ENCODE data around the gene TRAF1. TPM values are rescaled to one million over a fixed set of nuclear protein-coding genes. Genes with fewer than 3 reads are reported as not detected.

The TRAF1 gene
- total RNA-seq, 4 donors from 2014 or later = 1.2 to 14.3 (median 7.1) TPM

- Histone ChIP-seq H3K4me3 (no peak overlapping the region), H3K4me1 (peaks cover 8 to 64% (median 25%) of the 10 kb centered on the region in 3 donors), H3K36me3 (peaks cover 0 to 28% of the 10 kb centered on the region in 2 donors), H3K27me3 (no peaks in the 10 kb centered on the region), H3K27ac (peak overlapping the region in 2 of 4 donors; percentile 66 to 70), H3K9me3 (no peaks in the 10 kb centered on the region)
- TF ChIP-seq POLR2A (IDR thresholded peaks at IDR 0.05) = no peak
- no peak for TF ChIP-seq POLR2AphosphoS5 (IDR thresholded peaks at IDR 0.05)
- TF ChIP-seq EP300 (IDR thresholded peaks at IDR 0.05) = no peak
- TF ChIP-seq CTCF (IDR thresholded peaks at IDR 0.05) = no peak
- 81 to 84% methylated on average over 5 of the region's 5 CpGs for WGBS, 2 donors (ENCODE audit: low coverage in 1 of 2)
- no peak for ATAC-seq
Measured at GRCh38 chr9:120915854-120916470, 10.6 kb downstream of the TRAF1 start.

DNA sequence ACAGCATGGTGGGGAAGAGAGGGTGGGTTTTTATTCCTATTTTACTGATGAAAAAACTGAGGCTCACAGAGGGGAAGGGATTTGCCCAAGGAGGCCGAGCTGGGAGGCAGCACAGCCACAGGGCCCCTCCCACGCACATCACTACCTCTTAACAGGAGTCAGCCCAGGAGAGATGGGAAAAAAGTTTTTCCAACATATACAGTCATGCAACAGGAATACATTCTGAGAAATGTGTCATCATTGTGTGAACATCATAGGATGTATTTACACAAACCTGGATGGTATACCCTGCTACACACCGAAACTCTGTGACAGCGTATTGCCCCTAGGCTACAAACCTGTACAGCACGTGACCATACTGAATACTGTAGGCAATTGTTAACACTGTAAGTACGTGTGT, 11.6 kb downstream of the TRAF1 start:
- WGBS, 2 donors (ENCODE audit: low coverage in 1 of 2) = 74 to 92% methylated on average over 5 to 6 of the region's 6 CpGs
- Histone ChIP-seq H3K27ac (peak overlapping the region in 3 of 4 donors; percentile 47 to 70 (median 58)), H3K9me3 (no peaks in the 10 kb centered on the region), H3K4me1 (peaks cover 8 to 53% (median 15%) of the 10 kb centered on the region in 3 donors), H3K4me3 (no peak overlapping the region), H3K36me3 (peaks cover 0 to 38% of the 10 kb centered on the region in 2 donors), H3K27me3 (no peaks in the 10 kb centered on the region)
- no peak for TF ChIP-seq POLR2AphosphoS5 (IDR thresholded peaks at IDR 0.05)
- TF ChIP-seq POLR2A (IDR thresholded peaks at IDR 0.05) = no peak
- no peak for TF ChIP-seq CTCF (IDR thresholded peaks at IDR 0.05)
- no peak for TF ChIP-seq EP300 (IDR thresholded peaks at IDR 0.05)
- ATAC-seq = no peak

DNA sequence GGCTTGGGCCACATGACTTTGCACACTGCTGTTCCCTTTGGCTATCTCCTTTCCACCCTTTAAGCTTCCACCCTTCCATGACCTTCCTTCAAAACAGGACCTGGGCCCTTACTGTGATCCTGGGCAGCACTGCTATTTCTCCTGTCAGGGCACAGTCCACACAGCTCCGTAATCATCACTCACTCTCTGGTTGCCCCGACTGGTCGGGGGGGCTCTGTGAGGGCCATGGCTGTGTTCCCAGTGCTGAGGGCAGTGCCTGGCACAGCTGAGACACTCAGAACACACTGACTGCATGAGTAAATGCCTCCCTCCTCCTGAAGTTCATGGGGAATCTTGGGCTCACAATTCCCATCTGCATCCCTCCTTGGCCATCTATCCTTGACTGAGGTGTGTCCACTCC, 12.2 kb downstream of the TRAF1 start:
- WGBS, 2 donors (ENCODE audit: low coverage in 1 of 2) = 24 to 70% methylated on average over 2 to 3 of the region's 3 CpGs

GRCh38 chr9:120913647-120914264, 12.8 kb downstream of the TRAF1 start:
- H3K4me1 ChIP-seq = peaks cover 3 to 42% (median 3%) of the 10 kb centered on the region in 3 donors
- H3K4me3 ChIP-seq = no peak overlapping the region
- TF ChIP-seq CTCF (IDR thresholded peaks at IDR 0.05) (no peak), EP300 (IDR thresholded peaks at IDR 0.05) (no peak), POLR2A (IDR thresholded peaks at IDR 0.05) (no peak), POLR2AphosphoS5 (IDR thresholded peaks at IDR 0.05) (no peak)
- H3K36me3 ChIP-seq = peaks cover 0 to 50% of the 10 kb centered on the region in 2 donors
- H3K27me3 ChIP-seq = no peaks in the 10 kb centered on the region
- no peaks in the 10 kb centered on the region for H3K9me3 ChIP-seq
- peak overlapping the region in 1 of 4 donors; percentile 70 for H3K27ac ChIP-seq
- no peak for ATAC-seq
- WGBS, 2 donors (ENCODE audit: low coverage in 1 of 2) = 80 to 90% methylated on average over 2 to 3 of the region's 4 CpGs

More for the DNA sequence above, 12.2 kb downstream of the TRAF1 start:
- H3K4me3 ChIP-seq = no peak overlapping the region
- no peaks in the 10 kb centered on the region for H3K9me3 ChIP-seq
- H3K27me3 ChIP-seq = no peaks in the 10 kb centered on the region
- peak; percentile 41 for ATAC-seq
- peaks cover 7 to 48% (median 10%) of the 10 kb centered on the region in 3 donors for H3K4me1 ChIP-seq
- no peak for TF ChIP-seq EP300 (IDR thresholded peaks at IDR 0.05)
- TF ChIP-seq CTCF (IDR thresholded peaks at IDR 0.05) = no peak
- TF ChIP-seq POLR2AphosphoS5 (IDR thresholded peaks at IDR 0.05) = peak; percentile 77
- no peak for TF ChIP-seq POLR2A (IDR thresholded peaks at IDR 0.05)
- H3K27ac ChIP-seq = peak overlapping the region in 3 of 4 donors; percentile 47 to 70 (median 58)
- peaks cover 0 to 43% of the 10 kb centered on the region in 2 donors for H3K36me3 ChIP-seq
